Left lobe of liver (tissue), 2 donors: Measurements from ENCODE around the gene SPTBN5. TPM values are rescaled to one million over a fixed set of nuclear protein-coding genes. Genes with fewer than 3 reads are reported as not detected.

Experiments used
- ATAC-seq: fragments of 200-7000 bp; cut with Tn5 transposase; one replicate; pipeline ENCODE4 v1.9.1; 2020; ENCODE audit warnings: mild to moderate bottlenecking, moderate library complexity
- DNase-seq: peaks from one replicate; pipeline ENCODE4 v3.0.0-alpha.2; 2020; ENCODE audit warnings: low spot score
- total RNA-seq: library from RNA; stranded (reverse); gene quantifications from one replicate; pipeline ENCODE4 v1.2.1, GENCODE V29; 2021
- donor health status: DM: no; HTN: no; CAD: no; lungs with moderate emphysema.
- donor health status: DM: no; HTN: yes; CAD: no.

The SPTBN5 gene
- total RNA-seq, 1 donor from 2014 or later = 3.5 TPM

DNA sequence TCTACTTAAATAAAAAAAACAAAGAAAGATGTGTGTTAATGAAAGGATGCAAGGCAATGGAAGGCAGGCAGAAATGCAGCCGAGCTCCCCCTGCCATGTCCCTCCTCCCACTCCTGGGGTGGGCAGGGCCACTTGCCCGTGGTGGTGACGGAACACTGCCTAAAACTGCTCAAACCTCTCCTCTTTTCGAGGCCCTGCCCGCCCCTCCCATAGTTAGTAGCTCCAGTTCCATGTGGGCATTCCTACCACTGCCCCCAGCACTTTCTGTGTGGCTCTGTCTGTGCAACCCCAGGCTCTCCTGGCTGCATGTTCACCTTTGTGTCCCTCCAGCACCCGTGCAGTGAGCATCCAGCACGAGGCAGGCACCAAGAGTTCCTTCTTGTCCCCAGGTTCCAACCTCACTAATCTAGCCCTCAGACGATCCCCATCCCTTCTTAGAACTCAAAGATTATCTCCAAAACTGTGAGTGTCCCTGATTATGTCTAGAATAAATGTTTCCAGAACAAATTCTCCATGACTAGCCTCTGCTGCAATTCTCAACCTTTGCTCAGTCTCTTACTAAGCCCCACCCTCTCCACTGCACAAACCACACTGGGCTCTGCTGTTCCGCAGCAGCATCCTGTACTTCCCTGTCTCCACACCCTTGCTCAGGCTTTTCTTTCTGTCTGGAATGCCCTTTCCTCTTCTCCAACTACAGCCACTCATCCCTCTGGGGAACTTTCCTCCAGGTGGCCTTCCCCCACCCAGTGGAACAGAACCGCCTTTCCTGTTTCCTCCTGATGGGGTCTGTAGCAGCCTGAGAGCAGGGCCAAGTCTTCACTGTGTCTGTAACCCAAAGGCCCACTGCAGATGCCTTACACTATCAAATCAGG lies 32.6 kb upstream of the SPTBN5 start:
- DNase-seq (peak; percentile 61), ATAC-seq (peak; percentile 85)

DNA sequence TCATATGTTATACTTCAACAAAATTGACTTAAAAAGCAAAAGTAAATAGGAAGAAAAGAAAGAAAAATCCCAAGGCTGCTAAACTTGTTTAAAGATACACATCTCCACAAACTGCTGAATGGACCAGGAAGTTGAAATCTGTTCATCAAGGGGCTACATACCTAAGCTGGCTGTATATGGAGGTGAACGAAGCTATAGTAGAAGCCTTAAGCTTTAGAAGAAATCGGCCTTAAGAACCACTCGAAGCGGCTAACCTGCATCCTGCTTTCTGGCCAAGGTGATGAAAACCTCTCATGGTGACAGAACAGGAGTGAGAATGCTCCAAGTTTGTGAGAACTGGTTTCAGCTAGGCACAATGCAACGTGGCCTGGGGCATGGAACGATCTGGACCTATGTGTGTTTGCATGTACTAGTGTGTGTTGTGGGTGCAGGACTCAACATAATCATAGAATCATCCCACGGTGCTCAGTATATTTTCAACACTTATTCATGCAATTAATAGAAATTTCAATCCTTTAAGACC lies 31.3 kb upstream of the SPTBN5 start:
- ATAC-seq = no peak
- DNase-seq = no peak

DNA sequence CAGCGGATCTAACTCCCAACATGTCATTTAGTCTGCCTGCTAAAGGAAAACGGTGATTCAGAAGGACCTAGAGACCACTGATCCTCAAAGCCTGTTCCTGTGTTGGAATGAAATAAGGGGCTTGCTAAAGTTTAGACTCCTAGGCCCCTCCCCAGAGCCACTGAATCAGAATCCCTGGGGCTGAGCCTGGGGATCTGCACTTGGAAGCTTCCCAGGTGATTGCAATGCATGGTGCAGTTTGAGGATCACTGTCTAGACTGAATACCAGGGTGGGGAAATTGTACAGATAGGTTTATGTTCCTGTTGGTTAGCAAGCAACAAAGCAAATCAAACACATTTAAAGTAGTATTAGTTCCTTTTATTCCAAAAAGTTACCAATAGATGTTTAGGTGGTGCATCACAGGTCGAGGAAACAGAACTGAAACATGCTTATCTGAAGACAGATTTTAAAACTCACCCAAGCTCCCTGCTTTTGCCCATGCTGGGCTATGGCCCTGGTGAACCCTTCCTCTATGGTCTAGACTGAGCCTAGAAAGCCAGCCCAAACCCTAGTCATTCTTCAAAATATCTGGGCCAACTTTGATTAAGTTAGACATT lies 29.6 kb upstream of the SPTBN5 start:
- ATAC-seq (no peak), DNase-seq (no peak)

DNA sequence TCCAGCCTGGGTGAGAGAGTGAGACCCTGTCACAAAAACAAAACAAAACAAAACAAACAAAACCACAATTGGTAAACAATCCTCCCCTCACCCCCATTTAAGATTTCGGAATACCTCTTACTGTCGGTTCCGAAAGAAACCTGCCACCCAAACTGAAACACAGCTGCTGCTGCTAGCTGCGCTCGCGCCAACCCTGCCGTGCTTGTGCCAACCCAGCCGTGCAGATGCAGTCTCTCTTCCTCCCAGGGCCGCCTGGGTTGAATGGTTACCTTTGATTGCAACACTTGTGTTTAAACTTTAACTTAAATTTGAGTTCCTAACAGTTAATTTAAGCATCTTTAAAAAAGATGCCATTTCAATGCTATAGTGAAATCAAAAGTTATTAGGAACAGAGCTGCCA lies 28.5 kb upstream of the SPTBN5 start:
- ATAC-seq = peak; percentile 38

DNA sequence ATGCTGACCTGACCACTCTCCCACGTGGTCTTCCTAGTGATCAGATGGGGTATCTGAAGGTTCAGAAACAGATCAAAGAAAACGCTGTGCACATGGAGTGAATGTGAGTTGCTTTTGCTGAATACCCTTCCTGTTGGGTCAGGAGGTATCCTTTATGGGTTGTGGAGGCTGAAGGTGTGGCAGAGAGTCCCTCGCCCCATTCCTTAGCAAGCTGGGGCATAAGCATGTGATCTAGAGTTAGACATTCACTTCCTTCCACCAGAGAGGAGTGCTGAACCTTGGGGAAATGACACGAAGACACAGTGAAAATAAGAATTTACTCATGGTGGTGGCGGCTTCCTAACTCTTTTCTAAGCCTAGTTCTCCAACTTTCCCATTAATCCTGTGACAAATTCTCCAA lies 27.8 kb upstream of the SPTBN5 start:
- ATAC-seq = no peak
- DNase-seq = no peak

More for the DNA sequence above, 28.5 kb upstream of the SPTBN5 start:
- no peak for DNase-seq

DNA sequence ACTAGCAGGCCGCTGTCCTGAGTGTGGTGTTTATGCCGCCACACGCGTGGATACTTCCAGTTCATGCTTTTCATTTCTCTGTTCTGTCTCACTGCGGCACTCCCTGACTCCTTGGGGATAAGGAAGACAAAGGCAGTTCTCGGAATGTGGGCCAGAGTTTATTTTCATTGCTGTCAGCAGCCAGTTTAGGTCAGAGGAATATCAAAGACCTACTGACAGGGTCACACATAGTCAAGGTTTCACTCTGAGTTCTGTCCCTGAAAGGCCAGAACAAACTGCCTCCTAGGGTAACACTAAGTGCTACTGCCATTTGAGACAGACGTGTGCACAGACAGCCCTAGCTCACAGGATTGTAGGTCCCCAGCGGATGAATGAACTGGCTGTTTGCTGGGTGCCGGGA lies 27.3 kb upstream of the SPTBN5 start:
- DNase-seq = no peak
- ATAC-seq = no peak

DNA sequence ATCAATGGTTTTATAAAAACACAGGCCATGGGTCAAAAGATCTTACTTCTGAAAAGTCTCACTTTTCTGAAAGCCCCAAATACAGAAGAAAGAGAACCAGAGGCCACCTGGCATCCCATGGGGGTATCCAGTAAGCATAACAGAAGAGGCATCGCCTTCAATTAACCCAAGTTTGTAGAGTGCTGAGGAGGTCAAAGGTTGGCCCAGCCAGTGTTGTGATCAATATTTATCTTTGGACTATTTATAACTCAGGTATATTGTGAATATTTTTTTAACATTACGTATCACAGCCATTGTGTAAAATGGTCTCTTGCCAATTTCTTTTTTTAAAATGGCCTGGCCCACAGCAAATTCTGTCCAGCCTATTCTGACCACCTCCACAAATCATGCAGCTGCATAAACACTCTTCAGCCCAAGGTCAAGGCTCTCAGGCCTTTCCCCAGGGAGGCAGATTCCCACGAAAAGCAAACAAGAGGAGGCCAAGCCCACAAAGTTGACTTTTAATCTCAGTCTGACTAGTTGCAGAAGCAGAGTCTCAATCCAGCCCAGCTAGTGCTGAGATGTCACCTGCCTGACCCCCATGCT lies 26.2 kb upstream of the SPTBN5 start:
- DNase-seq (no peak), ATAC-seq (peak; percentile 13)

DNA sequence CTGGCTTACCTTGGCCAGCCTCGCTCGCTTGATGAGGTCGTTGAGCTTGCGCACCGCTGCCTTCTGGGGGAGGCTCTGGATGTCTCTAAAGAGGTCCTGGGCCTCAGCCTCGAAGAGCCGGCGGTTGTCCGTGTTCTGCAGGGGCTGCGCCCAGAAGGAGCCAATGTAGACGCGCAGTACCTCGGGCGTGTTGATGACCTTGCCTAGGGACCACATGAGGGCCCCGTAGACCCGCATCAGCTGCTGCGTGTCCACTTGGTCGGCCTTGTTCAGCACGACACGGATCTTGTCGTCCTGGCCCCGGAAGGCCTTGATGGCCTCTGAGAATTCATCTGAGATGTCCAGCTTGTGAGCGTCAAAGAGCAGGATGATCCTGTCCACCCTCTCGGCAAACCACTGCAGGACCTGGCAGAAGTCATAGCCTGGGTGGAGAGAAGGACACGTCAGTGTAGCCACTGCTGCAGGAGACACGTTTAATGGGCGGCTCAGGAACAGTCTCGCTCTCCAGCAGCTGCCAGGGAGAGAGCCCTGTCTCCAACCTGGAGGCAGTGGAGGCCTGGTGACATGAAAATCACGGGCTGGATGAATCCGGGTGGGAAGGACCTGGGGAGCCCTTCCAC lies 25.5 kb upstream of the SPTBN5 start:
- no peak for ATAC-seq

DNA sequence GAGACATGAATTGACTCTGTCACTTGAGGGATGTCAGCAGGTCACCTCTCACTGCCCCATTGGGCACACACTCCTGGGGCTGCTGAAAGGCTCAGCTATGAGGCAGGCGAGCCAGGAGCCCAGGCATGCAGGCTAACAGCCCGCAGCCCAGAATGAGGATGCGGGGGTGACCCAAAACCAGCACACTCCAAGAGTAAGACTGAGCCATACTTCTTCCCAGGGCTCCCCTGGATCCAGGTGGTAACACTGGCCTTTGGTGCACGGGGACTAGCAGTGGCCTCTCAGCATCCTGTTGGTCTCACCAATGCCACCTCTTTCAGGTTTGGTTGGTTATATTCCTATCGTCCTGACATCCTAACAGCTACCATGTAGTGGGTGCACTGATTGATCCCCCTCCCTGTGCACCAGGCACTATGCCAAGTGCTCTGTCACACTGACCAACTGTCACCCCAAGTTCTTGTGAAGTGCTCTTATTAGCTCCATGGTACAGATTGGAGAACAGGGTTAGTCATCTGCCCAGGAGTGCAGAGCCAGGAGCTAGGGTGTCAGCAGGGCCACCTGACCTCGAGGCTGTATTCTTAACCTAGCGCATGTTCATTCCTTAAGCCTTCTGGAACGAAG lies 24.8 kb upstream of the SPTBN5 start:
- no peak for ATAC-seq
- no peak for DNase-seq

More for the DNA sequence above, 25.5 kb upstream of the SPTBN5 start:
- no peak for DNase-seq

DNA sequence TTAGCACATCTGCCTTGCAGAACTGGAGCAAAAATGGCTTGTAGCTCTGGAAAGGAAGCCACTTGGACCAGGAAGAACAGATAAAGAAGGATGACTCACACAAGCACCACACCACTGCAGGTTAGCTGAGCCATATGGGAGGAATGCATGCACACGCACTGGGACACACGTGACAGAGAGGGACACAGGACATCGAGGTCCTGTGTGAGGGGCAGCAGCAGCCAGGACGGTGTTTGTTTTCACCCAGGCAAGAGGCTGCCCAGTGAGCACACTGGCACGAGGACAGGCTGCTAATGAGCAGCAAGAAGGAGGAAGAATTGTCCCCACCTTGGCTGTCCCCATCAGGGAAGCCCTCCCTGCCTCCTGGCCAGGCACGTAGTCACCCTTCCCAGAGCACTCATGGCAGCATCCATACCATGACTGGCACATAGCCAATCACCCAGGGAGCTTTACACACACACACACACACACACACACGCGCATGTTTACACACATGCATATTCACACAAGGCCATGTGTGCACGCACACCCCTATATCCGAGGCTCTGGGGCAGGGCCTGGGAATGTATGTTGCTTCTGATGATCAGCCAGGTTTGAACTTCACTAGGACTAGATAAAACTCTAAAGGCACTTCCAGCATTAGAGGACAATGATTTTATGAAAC lies 24.0 kb upstream of the SPTBN5 start:
- DNase-seq = no peak
- no peak for ATAC-seq

DNA sequence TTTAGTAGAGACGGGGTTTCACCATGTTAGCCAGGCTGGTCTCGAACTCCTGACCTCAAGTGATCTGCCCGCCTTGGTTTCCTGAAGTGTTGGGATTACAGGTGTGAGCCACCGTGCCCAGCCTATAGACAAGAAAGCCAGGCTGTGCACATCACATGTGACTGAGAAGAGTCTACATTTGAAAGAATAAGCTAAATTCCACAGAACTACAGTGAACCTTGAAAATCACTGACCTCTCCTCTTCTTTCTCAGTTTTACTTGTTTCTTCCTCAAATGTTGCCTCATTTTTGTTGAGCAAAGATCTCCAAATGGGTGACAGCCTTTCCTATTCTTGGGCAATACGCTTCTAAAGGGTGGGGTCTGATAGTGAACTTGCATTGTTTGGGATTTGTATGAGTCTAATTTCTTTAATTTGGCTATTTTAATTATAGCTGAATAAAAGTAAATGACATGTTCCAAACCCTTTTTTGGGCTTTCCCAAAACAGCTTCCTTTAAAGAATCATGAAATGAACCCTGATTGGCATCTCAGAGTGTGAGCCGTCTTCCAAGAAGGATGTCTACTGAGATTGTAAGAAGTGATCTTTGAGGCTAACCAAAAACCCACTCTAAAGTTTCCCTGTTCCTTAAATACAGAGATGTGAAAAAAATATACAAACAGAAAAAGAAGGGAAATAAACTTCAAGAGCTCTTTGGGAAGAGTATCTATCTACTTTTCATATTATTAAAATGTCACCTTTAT lies 21.6 kb upstream of the SPTBN5 start:
- DNase-seq = no peak
- no peak for ATAC-seq

DNA sequence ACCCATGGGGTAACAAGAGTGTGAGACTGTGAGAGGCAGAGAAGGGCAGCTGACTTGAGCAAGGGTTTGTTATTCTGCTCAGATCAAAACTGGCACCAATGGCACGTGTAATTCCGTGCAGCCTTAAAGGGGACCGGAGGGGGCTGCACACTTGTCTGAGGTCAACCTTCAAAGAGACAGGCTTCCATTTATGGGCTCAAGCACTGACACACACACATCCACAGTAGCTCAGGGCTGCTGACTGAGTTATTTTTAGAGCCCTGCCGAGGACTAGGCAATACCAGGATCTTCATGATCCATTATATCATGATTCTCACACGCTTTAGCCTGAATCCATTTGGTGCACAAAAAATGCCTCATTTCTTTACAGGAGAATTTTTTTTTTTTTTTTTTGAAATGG lies 20.6 kb upstream of the SPTBN5 start:
- no peak for ATAC-seq
- no peak for DNase-seq

DNA sequence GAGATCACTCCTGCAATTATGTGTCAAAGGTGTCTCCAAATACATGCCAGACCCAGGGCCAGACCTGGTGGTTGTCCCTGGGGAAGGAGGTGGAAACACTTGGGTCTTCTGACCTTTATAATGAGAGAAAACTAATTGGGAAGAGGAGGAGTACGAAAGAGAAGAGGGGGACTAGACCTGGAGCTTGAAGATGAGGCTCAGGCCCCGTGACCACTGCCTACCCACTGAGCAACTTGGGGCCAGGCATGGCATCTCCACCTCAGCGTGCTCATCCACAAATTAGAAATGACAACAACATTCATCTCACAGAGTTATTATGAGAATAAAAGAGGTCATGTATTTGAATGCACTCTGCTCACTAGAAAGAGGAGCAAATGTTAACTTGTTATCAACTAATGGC lies 19.4 kb upstream of the SPTBN5 start:
- DNase-seq (no peak), ATAC-seq (no peak)

DNA sequence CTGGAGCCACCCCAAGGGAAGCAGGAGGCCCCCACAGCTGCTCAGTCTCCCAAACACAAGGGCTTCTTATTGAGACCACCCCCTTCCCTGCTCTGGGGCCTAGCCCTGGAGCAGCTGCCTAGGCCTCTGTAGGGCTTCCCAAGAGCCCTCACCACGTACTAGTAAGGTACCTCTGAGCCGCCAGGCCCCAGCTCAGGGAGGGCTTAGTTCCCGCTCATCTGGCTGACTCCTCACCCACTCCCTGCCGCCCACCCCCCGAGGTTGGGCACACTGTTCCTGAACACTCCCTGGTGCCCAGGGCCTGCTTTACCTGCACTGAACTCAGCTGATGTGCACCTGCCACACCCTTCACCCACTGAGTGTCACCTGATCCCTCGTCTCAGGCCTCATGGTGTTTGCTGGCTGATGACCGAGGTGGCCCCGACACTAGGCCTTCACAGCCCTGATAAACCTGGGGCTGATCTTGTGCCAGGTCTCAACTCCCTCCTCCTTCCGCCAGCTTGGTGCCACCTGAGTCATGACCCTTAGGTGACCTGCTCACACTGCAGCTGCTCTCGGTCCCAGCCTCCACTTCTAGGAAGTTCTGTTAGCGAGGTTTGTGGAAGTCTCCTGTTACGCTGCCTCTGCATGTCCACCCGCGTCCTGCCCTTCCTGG lies 18.0 kb upstream of the SPTBN5 start:
- no peak for ATAC-seq
- DNase-seq = no peak

DNA sequence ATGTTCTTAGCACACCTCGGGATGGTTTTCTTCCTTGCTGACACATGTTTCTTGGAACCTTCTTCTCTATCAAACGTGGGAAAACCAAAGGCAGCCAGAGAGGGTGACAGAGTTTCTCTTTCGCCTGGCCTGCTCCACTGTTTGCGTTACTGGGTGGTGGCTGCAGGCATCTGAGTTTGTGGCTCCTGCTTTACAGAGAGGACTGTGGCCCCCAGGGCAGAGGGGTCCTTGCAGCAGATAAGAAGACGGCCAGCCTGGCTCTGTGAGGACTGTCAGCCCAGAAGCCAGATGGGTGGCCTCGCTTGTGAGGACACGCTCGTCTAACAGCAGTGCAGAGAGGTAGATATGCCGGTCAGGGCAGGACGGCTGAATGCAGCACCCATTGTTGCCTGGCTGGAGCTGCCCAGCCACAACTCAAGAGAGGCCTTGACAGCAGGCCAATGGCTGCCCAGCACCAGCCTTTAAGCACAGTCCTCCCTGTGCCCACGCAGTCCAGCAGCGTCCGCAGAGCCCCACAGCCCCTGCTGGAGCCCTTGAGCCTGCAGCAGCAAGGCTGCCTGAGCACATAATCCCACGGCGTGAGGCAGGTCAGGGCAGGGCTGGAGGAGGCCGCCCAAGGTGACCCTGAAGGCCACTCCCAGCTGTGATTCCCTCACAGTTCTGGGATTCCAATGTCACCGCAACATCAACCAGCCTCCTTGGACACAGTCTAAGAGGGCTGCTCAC lies 15.0 kb upstream of the SPTBN5 start:
- DNase-seq (no peak), ATAC-seq (no peak)

DNA sequence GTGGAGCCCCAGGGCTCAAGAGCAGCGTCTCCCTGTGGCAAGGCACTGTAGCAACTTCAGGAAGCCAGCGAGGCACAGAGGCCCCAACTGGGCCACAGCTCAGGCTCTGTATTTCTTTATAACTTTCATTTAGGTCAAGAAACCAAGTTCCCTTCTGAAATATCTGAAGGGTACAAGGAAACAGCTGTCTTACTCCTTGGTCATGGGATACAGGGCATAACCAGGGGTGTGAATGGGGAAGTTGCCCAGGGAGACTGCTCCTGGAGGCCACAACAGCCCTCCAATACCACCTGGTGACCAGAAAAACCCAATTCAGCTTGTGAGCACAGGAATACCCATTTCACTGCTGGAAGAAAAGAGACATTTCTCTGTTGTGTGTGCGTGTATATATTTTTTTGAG lies 13.3 kb upstream of the SPTBN5 start:
- ATAC-seq = no peak
- no peak for DNase-seq

DNA sequence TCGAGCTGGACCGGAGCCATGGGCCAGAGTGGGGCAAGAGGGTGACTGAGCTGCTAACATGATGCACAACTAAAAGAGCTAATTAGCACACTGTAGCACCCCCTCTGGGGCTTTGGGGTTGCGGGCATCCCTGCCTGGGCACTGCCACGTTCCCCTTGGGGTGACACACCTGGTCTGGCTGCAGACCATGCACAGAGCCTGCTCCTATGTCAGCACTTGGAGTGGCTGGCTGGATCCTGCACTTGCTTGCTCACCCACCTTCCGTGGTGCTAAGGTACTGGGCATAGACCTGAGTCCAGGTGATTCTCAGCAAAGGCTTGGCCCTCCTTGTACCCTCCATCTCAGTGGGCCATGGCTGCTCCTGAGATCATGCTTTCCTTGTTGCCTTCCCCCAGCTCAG lies 12.8 kb upstream of the SPTBN5 start:
- DNase-seq (no peak), ATAC-seq (no peak)

DNA sequence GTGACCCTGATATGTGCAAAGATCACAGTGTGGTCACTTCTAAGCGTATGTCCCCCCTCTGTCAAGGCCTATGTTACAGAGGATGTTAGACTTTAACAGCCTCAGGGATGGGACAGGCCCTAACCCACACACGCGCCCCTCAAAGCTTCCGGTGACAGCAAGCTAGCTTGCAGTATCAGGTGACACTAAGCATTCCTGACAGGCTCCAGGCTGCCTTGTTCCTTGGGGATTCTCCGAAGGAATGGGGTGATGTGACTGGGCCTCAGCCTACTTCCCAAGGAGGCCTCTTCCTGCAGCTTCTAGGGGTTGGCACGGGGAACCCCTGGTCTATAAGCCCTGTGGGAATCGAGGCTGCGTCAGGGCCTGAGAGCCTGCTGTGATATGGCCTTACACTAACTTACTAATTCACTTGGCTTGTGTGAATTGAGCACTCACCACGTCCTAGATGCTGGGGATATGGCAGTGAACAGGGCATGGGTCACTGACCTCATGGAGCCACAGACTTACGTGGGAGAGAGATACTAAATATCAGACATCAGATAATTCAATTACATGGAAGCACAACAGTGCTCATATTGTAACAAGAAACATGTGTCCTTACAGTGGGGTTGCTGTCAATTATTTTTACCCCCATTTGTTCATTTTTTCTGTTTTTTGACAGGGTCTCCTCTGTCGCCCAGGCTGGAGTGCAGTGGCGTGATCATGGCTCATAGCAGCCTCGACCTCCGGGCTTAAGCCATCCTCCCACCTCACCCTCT lies 11.4 kb upstream of the SPTBN5 start:
- DNase-seq (no peak), ATAC-seq (peak; percentile 7)
